Adipocyte (in vitro differentiated cells): Measurements from ENCODE around the gene NPR2.
A peak's percentile ranks its signal among the peaks of the same experiment; 100 is the strongest.

ENCODE experiments used
- DNase-seq: peaks from one replicate; pipeline ENCODE4 v3.0.0-alpha.2; 2015; ENCODE audit warnings: low read depth
- H3K27me3 ChIP-seq: replicated peaks from 2 replicates; pipeline ENCODE4 v1.7.0; 2013; ENCODE audit warnings: mild to moderate bottlenecking, low read length, moderate library complexity; ENCODE audit not compliant: control insufficient read depth, insufficient read depth
- H3K36me3 ChIP-seq: 2 replicates; pipeline ENCODE4 v1.7.0; 2013; ENCODE audit warnings: low read length, mild to moderate bottlenecking, moderate library complexity; ENCODE audit not compliant: control insufficient read depth, insufficient read depth, severe bottlenecking
- H3K4me1 ChIP-seq: 2 replicates; pipeline ENCODE4 v1.7.0; 2013; ENCODE audit warnings: mild to moderate bottlenecking, low read length, moderate library complexity; ENCODE audit not compliant: control insufficient read depth, insufficient read depth
- H3K4me3 ChIP-seq: 2 replicates; pipeline ENCODE4 v1.7.0; 2013; ENCODE audit warnings: mild to moderate bottlenecking, low read length, moderate library complexity
- H3K9ac ChIP-seq: 2 replicates; pipeline ENCODE4 v1.7.0; 2013; ENCODE audit warnings: mild to moderate bottlenecking, low read length, moderate library complexity
- H3K9me3 ChIP-seq: 2 replicates; pipeline ENCODE4 v1.7.0; 2013; ENCODE audit warnings: mild to moderate bottlenecking, low read length, moderate library complexity; ENCODE audit not compliant: control insufficient read depth

The NPR2 gene

DNA sequence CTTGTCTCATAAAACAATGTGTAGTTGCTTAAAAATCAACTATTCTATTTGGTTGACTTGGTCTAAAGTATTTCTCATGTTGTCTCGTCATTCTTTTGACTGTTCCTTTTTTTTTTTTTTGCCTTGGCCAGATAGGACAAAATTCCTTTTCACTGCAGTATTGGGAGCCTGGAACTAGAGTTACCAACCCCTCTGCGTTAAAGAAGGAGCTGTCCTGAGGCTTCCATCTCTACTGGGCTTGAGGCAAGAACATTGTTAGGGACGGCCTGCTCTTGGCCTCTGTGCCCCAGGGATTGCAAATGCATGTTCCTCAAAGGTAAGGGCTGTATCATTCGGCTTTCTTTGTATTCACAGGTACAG, 1.4 kb upstream of the NPR2 start:
- Histone ChIP-seq H3K4me3 (no peak overlapping the region), H3K9me3 (no peaks in the 10 kb centered on the region), H3K4me1 (peaks cover 45% of the 10 kb centered on the region), H3K36me3 (no peaks in the 10 kb centered on the region), H3K9ac (peak overlapping the region; percentile 81), H3K27me3 (peaks cover 5% of the 10 kb centered on the region)
- DNase-seq: no peak

GRCh38 chr9:35790385-35791296, 750 bp upstream of the NPR2 start:
- Histone ChIP-seq H3K9me3 (no peaks in the 10 kb centered on the region), H3K27me3 (peaks cover 4% of the 10 kb centered on the region), H3K36me3 (no peaks in the 10 kb centered on the region), H3K4me1 (peaks cover 51% of the 10 kb centered on the region), H3K9ac (peak overlapping the region; percentile 81), H3K4me3 (peak overlapping the region; percentile 62)
- DNase-seq: peak; percentile 94

DNA sequence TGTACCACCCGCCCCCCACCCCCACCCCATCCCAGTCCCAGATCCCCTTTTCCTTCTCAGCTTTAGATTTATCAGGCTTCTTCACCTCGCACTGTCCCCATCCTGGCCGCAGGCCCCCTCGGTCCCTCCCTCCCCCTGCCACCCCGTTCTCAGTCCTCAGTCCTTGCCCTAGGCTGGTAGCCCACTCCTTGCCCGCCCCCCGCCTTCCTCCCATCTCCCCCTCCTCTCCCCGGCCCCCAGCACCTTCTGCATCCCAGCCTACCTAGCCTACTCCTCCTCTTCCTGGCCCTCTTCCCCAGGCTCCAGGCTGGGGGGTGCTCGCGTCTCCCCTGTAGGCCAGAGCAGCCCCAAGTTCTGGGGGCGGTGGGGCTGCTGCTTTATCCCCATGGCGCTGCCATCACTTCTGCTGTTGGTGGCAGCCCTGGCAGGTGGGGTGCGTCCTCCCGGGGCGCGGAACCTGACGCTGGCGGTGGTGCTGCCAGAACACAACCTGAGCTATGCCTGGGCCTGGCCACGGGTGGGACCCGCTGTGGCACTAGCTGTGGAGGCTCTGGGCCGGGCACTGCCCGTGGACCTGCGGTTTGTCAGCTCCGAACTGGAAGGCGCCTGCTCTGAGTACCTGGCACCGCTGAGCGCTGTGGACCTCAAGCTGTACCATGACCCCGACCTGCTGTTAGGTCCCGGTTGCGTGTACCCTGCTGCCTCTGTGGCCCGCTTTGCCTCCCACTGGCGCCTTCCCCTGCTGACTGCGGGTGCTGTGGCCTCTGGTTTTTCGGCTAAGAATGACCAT, 828 bp downstream of the NPR2 start:
- Histone ChIP-seq H3K4me1 (peaks cover 55% of the 10 kb centered on the region), H3K4me3 (peak overlapping the region; percentile 81), H3K9ac (peak overlapping the region; percentile 91), H3K36me3 (no peaks in the 10 kb centered on the region), H3K27me3 (no peaks in the 10 kb centered on the region), H3K9me3 (no peaks in the 10 kb centered on the region)
- DNase-seq: no peak

- peak overlapping the region; percentile 75 for H3K4me3 ChIP-seq
- H3K36me3 ChIP-seq: no peaks in the 10 kb centered on the region
- peaks cover 55% of the 10 kb centered on the region for H3K4me1 ChIP-seq
- H3K9me3 ChIP-seq: no peaks in the 10 kb centered on the region
- no peaks in the 10 kb centered on the region for H3K27me3 ChIP-seq
- DNase-seq: no peak
- H3K9ac ChIP-seq: peak overlapping the region; percentile 52
Observed at GRCh38 chr9:35792826-35793225, 1.4 kb downstream of the NPR2 start.

DNA sequence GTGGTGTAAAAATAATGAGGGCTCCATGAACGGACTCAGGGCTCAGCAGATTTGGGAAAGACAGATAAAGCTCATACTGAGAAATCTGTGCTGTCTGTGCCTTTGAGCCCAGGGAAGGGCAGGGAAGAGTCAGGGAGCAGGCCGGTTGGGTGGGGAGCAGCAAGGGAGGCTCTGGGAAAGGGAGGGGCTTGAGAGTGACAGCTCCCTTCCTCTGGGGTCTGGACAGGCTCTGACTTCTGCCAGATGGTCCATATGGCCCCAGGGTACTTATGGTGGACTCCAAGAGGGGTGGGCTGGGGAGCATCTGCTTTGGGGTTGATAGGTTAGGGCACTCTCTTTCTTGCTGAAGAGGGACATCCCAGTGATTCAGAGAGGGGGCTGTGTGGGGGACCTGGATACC, 2.1 kb downstream of the NPR2 start:
- peak; percentile 15 for DNase-seq
- no peaks in the 10 kb centered on the region for H3K36me3 ChIP-seq
- H3K4me3 ChIP-seq: peak overlapping the region; percentile 75

GRCh38 chr9:35795695-35796094, 4.3 kb downstream of the NPR2 start:
- H3K36me3 ChIP-seq: peaks cover 11% of the 10 kb centered on the region
- peaks cover 43% of the 10 kb centered on the region for H3K4me1 ChIP-seq
- no peak for DNase-seq
- no peaks in the 10 kb centered on the region for H3K27me3 ChIP-seq
- H3K4me3 ChIP-seq: no peak overlapping the region
- H3K9ac ChIP-seq: peak overlapping the region; percentile 52
- no peaks in the 10 kb centered on the region for H3K9me3 ChIP-seq

More for the DNA sequence above, 2.1 kb downstream of the NPR2 start:
- H3K27me3 ChIP-seq: no peaks in the 10 kb centered on the region
- peak overlapping the region; percentile 52 for H3K9ac ChIP-seq
- H3K9me3 ChIP-seq: no peaks in the 10 kb centered on the region
- H3K4me1 ChIP-seq: peaks cover 55% of the 10 kb centered on the region

- Histone ChIP-seq H3K27me3 (no peaks in the 10 kb centered on the region), H3K9ac (no peak overlapping the region), H3K4me1 (peaks cover 35% of the 10 kb centered on the region), H3K4me3 (no peak overlapping the region), H3K36me3 (peaks cover 27% of the 10 kb centered on the region), H3K9me3 (no peaks in the 10 kb centered on the region)
- no peak for DNase-seq
Observed at GRCh38 chr9:35797311-35798109, 6.1 kb downstream of the NPR2 start.

DNA sequence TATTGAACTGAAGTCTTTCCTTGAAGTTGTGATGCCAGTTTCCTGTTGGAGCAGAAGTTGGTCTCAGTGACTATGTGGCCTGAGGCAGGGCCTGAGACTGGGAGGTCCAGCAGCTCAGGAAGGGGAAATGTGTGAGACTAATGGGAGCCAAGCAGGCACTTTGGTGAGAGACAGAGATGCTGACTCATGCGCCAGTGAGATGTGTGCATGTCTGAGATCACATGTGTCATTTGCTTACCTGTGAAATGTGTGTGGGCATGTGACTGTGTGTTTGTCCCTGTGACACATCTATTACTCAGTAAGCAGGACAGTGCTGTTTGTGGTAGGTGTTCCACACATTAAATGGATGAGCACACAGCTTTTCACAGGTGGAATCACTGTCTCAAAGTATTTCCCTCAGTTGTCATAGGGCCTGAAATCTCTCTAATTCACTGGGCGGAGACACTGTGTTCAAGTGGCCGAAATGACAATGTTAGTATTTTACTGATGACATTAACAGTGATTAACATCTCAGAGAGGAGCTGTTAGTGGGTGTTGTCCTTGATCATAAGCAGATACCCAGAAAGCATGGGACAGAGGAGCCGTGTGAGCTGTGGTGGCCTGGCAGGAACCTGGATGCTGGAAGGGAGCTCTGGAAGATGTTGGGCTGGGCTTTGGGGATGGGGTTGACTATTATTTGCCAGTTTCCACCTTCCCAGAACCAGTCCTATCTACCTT, 7.4 kb downstream of the NPR2 start:
- peak; percentile 21 for DNase-seq

DNA sequence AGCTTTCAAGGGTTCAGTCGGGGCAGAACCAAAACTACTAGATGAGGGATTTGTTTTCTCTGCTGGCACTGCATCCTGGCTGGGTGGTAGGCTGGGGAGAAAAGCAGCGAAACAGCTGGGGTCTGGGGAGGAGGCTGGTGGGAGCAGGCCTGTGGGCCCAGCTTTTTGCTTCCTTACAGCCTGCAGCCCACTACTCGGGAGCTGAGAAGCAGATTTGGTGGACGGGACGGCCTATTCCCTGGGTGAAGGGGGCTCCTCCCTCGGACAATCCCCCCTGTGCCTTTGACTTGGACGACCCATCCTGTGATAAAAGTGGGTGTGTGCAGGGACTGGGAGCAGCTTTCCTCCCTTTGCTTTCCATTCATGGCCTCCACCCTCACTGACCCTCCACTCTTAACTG, 9.1 kb downstream of the NPR2 start:
- peaks cover 5% of the 10 kb centered on the region for H3K4me1 ChIP-seq
- no peak overlapping the region for H3K9ac ChIP-seq
- no peak for DNase-seq
- H3K4me3 ChIP-seq: no peak overlapping the region
- H3K36me3 ChIP-seq: peaks cover 45% of the 10 kb centered on the region
- H3K27me3 ChIP-seq: no peaks in the 10 kb centered on the region
- H3K9me3 ChIP-seq: no peaks in the 10 kb centered on the region

More for the DNA sequence above, 7.4 kb downstream of the NPR2 start:
- Histone ChIP-seq H3K9ac (no peak overlapping the region), H3K4me3 (no peak overlapping the region), H3K27me3 (no peaks in the 10 kb centered on the region), H3K4me1 (peaks cover 22% of the 10 kb centered on the region), H3K36me3 (peaks cover 35% of the 10 kb centered on the region), H3K9me3 (no peaks in the 10 kb centered on the region)

- H3K4me3 ChIP-seq: no peak overlapping the region
- no peaks in the 10 kb centered on the region for H3K9me3 ChIP-seq
- H3K9ac ChIP-seq: no peak overlapping the region
- H3K36me3 ChIP-seq: peaks cover 55% of the 10 kb centered on the region
- no peaks in the 10 kb centered on the region for H3K4me1 ChIP-seq
- no peaks in the 10 kb centered on the region for H3K27me3 ChIP-seq
- DNase-seq: no peak
Observed at GRCh38 chr9:35801328-35802128, 10.1 kb downstream of the NPR2 start.
